Stimulated activated CD8-positive, alpha-beta memory T cell treated with anti-CD3 and anti-CD28 coated beads, Interleukin-15, amount 100 ng/mL, for 48 hours (primary cell): Measurements from ENCODE around the gene HMCN1.

Source experiments
- DNase-seq, 2 donors: peaks; one replicate each; pipeline ENCODE4 v3.0.0-alpha.2; 2020; ENCODE audit warnings: low read depth in 2 of 2

HMCN1 gene

DNA sequence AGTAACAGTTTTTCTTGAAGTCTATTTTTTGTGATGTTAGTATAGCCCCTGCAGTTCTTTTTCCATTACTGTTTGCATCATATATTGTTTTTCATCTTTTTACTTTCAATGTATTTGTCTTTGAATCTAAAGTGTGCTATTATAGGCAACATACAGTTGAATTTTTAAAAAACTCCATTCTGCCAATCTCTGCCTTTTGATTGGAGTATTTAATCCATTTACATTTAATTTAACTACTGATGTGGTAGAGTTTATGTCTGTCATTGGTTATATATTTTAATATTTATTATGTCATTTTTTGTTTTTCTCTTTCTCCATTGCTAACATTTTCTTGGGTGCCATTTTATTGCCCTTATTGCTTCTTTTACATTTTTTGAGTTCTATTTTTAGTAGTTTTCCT, 296.3 kb downstream of the HMCN1 start:
- no peak for DNase-seq

DNA sequence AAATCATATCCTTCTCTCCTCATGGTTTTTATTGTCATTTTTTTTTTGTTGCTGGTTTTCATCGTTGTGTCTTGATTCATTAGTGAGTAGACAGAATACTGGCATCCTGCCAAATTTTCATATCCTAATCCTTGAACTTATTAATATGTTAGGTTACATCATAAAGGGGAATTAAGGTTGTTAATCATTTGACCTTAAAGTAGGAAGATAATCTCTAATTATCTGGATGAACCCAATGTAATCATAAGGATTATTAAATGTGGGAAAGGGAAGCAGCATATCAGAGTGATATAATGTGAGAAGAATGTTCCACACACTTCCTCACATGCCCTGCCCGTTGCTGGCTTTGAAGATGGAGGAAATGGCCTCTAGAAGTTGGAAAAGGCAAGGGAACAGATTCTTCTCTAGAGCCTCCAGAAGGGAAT, 299.7 kb downstream of the HMCN1 start:
- DNase-seq = no peak

DNA sequence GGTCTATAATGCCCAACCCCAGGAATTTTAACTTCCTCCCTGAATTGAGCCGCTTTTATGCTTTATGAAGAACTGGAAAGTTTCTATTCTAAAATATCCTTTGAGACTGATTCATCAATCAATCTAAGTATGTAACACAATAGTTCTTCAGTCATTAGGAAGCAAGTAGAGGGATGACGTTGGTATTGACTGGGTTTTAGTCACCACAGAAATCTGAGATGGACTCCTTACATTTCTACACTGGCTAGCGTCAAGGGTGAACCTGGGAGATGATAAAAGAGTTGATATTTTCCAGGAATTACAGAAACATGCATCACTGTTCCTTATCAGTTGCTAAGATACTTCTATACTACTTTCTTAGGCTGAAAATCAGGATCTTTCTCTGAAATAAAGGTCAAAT, 308.0 kb downstream of the HMCN1 start:
- DNase-seq = no peak

DNA sequence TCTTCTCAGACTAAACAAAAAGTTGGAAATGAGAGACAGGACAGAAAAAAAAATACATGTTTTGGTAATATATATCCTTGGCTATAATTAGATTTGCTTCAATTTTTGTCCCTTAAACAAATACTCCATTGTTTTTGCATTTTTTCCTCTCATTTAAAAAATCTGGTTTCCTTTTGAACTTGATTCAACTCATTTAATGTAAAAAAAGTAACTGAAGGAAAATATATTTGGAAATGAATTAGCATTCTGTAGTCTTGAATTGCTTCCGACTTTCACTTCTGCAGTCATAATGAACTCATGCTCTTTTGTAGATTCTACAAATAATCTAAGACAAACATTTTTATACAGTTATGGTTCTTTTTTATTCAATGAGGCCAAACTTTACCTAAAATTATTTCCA, 309.1 kb downstream of the HMCN1 start:
- no peak for DNase-seq

DNA sequence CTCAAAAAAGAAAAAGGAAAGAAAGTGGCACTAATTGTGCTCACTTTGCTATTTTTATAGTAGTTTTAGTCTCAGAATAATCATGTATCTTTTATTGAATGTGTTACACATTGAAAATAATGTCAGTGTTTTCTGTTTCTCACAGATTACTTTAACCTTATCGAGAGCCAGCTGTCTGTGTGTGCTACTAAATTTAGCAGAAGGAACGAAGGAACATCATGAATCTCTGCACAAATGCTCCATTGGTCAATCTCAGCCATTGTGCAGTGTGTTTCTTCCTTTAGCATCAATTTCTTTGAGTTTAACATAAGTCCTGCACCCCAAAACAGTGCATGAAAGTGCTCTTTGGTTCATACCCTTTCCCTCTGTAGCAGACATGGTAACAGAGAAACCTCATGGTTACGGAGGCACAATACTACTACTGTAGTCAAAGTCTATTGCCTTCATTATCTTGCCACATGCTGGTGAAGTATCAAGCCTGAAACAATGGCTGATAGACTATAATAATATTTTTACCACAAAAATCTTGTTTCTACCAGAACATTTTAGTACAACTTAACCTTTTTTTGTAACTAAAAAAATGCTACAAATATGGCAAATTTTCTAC, 310.0 kb downstream of the HMCN1 start:
- DNase-seq = no peak

DNA sequence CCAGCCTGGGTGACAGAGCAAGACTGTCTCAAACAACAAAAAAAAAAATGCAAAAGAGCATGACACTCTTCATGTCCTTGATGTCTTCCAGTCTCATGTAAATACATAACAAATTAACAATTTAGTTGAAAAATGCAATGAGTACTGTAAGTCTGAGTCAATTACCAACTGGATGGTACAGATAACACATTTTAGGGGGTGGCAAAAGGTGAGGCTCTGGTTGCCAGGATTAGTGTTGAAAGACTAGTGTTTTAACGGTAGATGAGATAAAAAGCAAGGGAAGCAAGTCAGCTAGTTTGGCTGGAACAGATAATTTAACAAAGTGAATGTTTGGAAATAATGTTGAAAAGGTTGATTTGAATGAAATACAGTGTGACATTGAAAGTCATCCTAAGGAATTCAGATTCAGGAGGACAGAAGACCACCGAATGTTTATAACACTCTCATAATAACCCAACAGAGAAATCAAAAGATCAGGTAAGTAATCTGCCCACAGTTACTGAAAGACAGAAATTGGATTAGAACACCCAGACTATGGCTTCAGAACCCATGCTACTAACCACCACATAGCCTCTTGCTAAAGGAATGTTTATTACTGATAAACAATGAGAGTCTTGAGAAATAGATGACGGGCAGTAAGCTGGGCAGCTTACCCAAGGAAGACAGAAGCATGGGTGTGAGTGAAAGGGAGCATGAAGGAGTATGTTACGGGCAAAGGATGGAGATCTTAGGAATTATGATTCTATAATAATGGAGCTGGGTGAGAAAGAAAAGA, 312.4 kb downstream of the HMCN1 start:
- DNase-seq = no peak

DNA sequence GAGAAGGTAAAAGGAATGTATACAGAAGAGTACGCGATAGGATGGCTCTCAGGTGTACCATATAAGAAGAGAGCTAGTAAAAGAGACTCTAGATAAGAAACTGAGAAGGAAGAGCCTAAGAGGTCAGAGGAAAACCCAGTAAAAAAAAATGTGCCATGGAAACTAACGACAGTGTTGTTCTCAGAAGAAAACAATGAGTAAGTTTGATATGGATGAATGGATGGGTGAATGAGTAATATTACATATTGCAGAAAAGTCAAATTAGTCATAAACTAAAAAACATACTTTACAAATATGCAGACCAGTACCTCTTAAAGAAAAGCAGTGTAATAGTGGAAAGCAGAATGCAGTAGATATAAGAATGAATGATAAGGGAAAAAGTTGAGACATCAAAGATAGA, 316.2 kb downstream of the HMCN1 start:
- DNase-seq = no peak

DNA sequence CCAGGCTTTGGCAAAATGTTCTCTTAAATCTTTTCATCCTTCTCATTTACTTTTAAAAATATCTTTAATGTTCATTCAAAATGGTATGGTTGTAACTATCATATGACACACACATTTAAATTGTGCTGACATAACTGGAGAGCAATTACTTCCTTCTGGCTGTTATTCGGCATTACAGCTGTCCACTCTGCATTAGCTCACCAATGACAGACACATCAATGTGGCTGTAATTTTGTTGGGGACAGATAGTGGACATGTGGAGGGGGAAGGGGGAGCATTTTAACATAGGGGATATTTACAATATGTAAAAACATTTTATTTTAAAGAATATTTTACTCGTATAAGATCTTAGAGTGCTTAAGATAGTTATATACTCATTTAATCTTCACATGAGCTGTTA, 319.8 kb downstream of the HMCN1 start:
- no peak for DNase-seq

DNA sequence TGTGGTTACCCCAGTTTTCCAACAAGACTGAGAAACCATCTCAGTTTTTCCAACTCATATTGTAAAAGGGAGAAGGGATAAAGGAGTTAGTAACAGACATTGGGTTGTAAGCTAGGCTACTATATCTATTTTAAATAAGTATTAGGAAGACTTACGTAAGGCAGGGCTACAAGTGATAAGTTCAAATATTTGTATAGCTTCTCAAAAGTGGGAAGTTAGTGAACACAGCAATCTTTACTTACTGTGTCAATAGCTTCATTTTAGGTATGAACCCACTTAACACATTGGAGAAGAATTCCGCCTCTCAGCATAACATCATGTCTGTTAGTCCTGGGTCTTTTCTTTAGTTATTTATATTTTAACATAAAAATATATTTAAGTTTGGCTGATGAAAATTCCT, 320.7 kb downstream of the HMCN1 start:
- no peak for DNase-seq

DNA sequence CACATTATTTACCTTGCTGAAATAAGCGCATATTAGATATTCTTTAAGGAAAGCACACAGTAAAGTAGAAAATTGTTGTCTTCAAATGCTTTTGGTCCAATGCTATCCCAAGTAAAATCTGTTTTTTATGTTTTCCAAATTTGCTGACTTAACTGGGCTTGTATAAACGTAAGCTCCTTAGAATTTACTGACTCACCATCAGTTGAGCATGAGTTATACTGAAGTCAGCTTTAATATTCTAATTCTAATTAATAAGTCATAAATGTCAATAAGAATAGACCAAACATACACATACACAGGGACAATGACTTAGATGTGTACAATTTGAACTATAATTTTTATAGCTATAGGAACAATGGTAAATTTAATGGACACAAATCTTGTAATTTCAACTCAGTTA, 321.7 kb downstream of the HMCN1 start:
- no peak for DNase-seq

DNA sequence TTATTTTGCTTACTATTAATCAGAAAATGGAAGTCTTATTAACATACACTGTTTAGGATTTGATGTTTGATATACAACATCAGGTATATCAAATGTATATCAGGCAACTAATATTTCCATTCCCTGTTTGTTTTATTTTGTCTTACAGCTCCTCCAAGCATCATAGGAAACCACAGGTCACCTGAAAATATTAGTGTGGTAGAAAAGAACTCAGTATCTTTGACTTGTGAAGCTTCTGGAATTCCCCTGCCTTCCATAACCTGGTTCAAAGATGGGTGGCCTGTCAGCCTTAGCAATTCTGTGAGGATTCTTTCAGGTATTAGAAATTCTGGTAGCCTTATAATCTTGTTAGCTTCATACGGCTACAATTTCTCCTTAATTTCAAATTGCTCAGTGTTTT, 322.9 kb downstream of the HMCN1 start:
- DNase-seq = no peak

DNA sequence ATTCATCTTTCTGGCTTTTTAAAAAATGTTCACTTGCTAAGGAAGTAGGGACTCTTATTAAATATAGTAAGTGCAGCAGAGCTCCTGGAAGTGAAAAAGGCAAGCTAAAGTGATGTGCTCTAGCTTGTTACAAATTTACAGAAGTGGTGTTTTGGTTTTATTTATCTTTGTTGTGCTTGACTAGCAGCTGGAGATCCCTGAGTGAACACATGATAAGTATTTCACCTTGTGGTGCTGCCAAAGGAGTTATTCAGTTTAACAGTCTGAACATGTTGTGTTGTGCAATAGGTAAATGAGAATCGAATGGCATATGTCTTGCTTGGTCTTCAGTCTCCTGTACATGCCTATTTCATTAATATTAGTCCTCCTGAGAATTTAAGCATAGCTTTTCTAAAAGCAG, 325.1 kb downstream of the HMCN1 start:
- DNase-seq = no peak

DNA sequence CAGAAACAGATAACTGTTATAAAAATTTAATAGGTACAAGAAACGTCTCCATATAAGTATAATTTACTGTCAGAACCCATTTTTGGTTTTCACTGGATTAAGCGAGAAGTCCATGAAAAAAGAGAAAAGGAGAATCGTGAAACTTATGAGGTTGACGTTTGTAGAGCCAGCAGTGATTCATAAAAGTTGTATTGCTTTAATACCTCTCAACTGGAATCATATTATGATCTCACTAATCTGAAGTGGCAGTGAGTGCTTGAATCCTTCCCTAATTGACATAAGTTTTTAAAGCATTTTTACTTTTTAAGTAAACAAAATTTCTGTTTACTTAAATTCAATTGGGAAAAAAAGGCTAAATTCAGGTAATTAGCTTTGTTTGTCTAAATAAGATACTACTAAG, 325.6 kb downstream of the HMCN1 start:
- DNase-seq = no peak

DNA sequence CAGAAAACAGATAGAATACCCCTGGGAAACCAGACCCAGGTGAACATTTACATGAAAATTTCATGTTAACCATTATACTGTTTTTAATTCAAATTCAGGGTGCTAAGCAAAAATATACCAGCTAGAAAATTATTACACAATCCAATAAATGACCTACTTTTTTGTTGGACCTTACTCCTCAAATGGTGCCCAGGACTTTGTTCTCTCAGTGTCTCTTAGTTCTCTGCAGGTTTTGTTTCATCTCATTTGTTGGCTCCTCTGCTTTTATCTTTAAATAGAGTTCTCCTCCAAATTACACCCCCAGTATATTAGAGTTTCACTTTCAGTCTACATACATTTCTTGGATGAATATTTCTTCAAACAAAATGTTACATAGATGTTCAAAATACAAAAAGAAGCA, 326.0 kb downstream of the HMCN1 start:
- no peak for DNase-seq

DNA sequence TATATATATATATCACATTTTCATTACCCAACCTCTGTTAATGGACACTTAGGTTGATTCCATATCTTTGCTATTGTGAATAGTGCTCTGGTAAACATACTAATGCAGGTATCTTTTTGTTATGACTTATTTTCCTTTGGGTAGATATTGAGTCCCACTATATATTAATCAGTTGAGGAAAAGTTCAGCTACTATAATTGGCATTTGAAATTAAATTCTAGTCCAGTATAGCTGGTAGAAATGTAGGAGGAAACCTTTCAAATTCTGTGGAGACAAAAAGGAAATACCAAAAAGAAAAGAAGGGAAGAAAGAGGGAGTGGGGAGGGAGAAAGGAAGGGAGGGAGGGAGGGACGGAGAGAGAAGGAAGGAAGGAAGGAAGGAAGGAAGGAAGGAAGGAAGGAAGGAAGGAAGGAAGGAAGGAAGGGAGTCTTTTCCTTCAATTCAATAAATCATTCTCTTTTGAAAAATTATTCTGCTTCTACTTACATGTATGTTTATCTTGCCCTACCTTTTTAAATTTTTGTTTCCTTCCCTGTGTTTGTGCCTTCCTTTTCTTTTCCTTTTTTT, 329.0 kb downstream of the HMCN1 start:
- no peak for DNase-seq

DNA sequence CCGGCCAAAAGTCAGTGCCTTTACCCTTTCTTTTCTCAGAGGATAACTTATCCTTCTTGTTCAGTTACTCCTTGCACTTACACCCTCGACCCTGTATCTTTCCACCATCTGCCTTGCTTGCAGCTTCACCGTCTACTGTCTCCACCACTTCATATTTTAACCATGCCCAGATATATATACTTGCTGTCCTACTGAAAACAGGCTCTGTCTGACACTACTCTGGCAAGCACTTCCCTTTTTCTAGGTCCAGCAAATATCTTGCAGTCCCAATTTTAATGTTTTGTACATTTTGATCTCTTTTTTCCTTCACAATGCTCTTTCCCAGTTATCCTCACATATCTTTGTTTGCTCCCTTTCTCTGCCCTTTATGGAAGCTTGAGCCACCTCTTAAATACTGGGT, 332.2 kb downstream of the HMCN1 start:
- no peak for DNase-seq

DNA sequence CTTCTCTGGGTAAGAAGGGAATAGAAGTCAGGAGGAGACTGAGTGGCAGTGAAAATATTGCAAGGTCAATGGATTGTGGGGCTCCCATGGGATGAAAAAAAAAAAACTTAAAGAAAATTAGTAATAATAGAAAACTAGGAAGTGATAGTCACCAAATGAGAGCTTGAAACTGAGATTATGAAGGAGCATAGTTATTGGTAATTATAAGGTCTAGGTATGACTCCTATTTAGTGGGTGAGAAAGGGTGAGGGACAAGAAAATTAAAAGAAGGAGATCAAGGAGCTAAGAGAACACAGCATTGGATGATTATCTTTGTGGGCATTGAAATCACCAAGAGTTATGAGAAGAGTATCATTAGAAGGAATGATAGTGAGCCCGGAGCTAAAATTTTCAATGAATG, 339.5 kb downstream of the HMCN1 start:
- no peak for DNase-seq

DNA sequence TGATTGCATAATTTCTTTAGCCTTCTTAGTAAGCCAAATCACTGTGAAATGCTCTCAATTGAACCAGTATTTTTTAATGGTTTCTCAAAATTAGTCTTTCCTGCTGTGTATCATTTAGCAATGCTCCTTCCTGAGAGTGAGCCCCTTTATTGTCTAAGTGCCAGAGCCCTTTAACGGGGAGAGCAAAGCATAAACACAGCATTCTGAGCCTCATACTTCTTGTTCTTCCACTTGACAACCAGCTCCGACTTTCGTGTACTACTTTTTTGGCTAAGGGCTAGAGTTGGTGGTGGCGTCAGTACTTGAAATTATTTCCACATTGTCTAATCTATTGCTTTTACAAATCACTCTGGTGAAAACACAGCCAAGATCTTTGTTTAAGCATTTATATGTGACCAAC, 341.8 kb downstream of the HMCN1 start:
- no peak for DNase-seq

DNA sequence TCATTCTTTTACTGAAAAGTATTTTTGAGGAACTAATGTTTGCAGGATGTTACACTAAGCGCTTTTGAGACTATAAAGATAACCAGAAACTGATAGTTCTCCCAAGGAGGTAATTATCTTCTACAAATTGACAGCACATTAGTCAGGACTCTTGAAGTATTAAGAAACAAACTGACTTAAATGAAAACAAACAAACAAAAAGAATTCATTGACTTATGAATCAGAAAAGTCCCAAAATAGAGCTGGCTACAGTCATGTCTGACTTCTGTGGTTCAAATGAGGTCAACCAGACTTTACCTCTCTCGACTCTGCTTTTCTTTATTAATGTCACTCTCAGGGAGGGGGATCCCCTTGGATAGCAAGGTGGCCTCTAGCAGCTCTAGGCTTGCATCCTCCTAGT, 344.1 kb downstream of the HMCN1 start:
- no peak for DNase-seq

DNA sequence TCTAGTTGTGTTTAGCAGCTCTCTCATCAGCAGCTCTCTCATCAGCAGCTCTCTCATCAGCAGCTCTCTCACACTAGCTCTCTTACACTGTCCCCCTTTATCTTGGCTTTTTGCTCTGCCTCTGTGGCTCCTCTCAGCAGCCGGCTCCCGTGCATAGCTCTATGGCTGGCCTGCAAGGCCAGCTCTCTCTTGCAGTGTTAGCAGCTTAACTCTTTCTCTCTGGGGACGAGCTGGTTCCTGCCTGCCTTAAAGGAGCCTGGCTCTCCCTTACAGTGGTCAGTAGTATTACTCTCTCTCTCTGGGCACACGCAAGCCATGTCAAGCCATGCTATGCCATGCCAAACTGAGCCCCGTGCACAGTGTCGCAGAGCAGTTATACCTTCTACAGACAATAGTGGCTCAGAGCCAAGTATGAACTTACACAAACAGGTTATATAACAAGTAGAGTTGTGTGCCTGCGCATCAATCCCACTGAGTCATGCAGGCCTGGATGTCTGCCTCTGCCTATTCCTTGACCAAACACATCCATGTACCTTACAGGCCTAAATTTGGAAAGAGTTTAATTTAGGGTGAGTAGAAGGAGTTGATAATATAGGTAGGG, 345.0 kb downstream of the HMCN1 start:
- no peak for DNase-seq

DNA sequence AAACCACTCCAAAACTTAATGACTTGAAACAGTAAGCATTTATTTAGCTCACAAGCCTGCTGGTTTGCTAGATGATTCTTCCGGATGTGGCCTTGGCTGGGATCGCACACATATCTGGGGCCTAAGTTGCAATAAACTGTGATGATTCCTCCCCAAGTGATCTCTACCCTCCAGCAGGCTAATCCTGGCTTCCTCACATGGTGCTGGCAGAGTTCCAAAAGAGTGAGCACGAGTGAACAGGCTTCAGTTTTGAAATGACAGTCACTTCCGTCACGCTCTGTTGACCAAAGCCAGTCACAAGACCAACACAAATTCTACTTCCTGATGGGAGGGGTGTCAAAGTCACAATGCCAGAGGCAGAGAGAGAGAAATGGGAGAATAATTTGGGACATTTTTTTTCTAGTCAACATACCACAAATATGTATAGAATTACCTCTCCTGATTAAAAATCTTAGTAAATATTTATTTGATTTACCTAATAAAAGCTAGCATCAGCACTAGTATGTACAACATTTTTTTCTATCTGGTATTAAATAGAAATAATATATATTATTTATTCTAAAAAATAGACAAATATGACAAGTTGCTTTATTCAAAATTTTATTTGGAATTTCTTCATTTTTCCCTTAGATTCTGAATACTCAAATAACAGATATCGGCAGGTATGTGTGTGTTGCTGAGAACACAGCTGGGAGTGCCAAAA, 348.2 kb downstream of the HMCN1 start:
- DNase-seq = peak in 1 of 2 donors; percentile 0

DNA sequence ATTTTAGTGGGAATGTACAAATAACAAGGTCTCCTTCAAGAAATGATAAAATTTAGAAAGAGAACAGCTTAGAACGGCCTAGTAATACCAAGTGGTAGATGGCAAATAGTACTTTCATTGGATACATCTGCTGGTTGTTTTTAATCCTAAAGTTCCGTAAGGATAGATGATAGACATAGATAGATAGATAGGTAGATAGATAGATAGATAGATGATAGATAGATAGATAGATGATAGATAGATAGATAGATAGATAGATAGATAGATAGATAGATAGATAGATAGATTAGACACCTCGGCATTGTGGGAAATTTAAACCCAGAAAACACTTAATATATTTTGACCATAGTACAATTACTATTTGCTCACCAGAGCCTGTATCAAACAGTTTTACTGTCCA, 352.4 kb downstream of the HMCN1 start:
- DNase-seq = no peak
